H9 (cell line): ENCODE data around the gene C11orf91. TPM values are rescaled to one million over a fixed set of nuclear protein-coding genes. Genes with fewer than 3 reads are reported as not detected.

Experiments used
- DNase-seq: peaks from one replicate; pipeline ENCODE4 v3.0.0-alpha.2; 2017
- H2AFZ ChIP-seq: one replicate; pipeline ENCODE4 v1.6.1; 2013; ENCODE audit warnings: mild to moderate bottlenecking, low read length, control low read depth, moderate library complexity
- H2AK5ac ChIP-seq: 2 replicates; pipeline ENCODE4 v1.6.1; 2013; ENCODE audit warnings: low read length, control low read depth, mixed read lengths; ENCODE audit not compliant: insufficient read length
- H2BK120ac ChIP-seq: one replicate; pipeline ENCODE4 v1.6.1; 2013; ENCODE audit warnings: low read depth, mild to moderate bottlenecking, low read length, control low read depth, inconsistent platforms; ENCODE audit not compliant: poor library complexity, severe bottlenecking
- H2BK12ac ChIP-seq: 2 replicates; pipeline ENCODE4 v1.6.1; 2013; ENCODE audit warnings: low read length, control low read depth, mixed read lengths, low read depth; ENCODE audit not compliant: insufficient read length
- H2BK15ac ChIP-seq: 2 replicates; pipeline ENCODE4 v1.6.1; 2013; ENCODE audit warnings: low read depth, low read length, control low read depth
- H2BK20ac ChIP-seq: one replicate; pipeline ENCODE4 v1.6.1; 2013; ENCODE audit warnings: low read depth, mild to moderate bottlenecking, low read length, control low read depth, inconsistent platforms; ENCODE audit not compliant: poor library complexity, severe bottlenecking
- H2BK5ac ChIP-seq: 2 replicates; pipeline ENCODE4 v1.6.1; 2013; ENCODE audit warnings: low read length, control low read depth, mixed read lengths; ENCODE audit not compliant: insufficient read length
- H3K14ac ChIP-seq: 2 replicates; pipeline ENCODE4 v1.6.1; 2013; ENCODE audit warnings: low read length, control low read depth; ENCODE audit not compliant: insufficient read depth
- H3K18ac ChIP-seq: 2 replicates; pipeline ENCODE4 v1.6.1; 2013; ENCODE audit warnings: low read depth, mild to moderate bottlenecking, mixed read lengths, low read length, control low read depth; ENCODE audit not compliant: insufficient read length
- H3K23ac ChIP-seq: 2 replicates; pipeline ENCODE4 v1.6.1; 2013; ENCODE audit warnings: low read length, control low read depth, mixed read lengths, low read depth; ENCODE audit not compliant: insufficient read length
- H3K23me2 ChIP-seq: 2 replicates; pipeline ENCODE4 v1.6.1; 2013; ENCODE audit warnings: low read depth, mild to moderate bottlenecking, mixed read lengths, low read length, control low read depth; ENCODE audit not compliant: insufficient read length, poor library complexity, severe bottlenecking
- H3K27ac ChIP-seq: 2 replicates; pipeline ENCODE4 v1.5.1; 2013; ENCODE audit warnings: low read length, control low read depth, mixed read lengths, low read depth; ENCODE audit not compliant: insufficient read length
- H3K27me3 ChIP-seq: 2 replicates; pipeline ENCODE4 v1.6.1; 2013; ENCODE audit warnings: low read length, control low read depth, inconsistent platforms; ENCODE audit not compliant: insufficient read depth
- H3K4ac ChIP-seq: 2 replicates; pipeline ENCODE4 v1.6.1; 2013; ENCODE audit warnings: low read depth, mild to moderate bottlenecking, control low read depth, inconsistent platforms, low read length, moderate library complexity
- H3K4me1 ChIP-seq: 2 replicates; pipeline ENCODE4 v1.6.1; 2013; ENCODE audit warnings: low read length, control low read depth, inconsistent platforms; ENCODE audit not compliant: insufficient read depth
- H3K4me2 ChIP-seq: 2 replicates; pipeline ENCODE4 v1.6.1; 2013; ENCODE audit warnings: low read length, control low read depth, mixed read lengths; ENCODE audit not compliant: insufficient read length, insufficient read depth
- H3K56ac ChIP-seq: 2 replicates; pipeline ENCODE4 v1.6.1; 2013; ENCODE audit warnings: low read depth, mild to moderate bottlenecking, mixed read lengths, low read length, control low read depth; ENCODE audit not compliant: insufficient read length
- H3K79me1 ChIP-seq: 2 replicates; pipeline ENCODE4 v1.6.1; 2013; ENCODE audit warnings: low read depth, mild to moderate bottlenecking, moderate library complexity, low read length, control low read depth, inconsistent platforms; ENCODE audit not compliant: insufficient read depth, poor library complexity, severe bottlenecking
- H3K79me2 ChIP-seq: 2 replicates; pipeline ENCODE4 v1.6.1; 2013; ENCODE audit warnings: low read length, control low read depth, inconsistent platforms; ENCODE audit not compliant: insufficient read depth
- H3K9ac ChIP-seq: 2 replicates; pipeline ENCODE4 v1.6.1; 2013; ENCODE audit warnings: low read length, control low read depth, mixed read lengths; ENCODE audit not compliant: insufficient read length; ENCODE audit errors: extremely low read depth
- H3K9me3 ChIP-seq: one replicate; pipeline ENCODE4 v1.6.1; 2013; ENCODE audit warnings: low read depth, low read length, inconsistent platforms; ENCODE audit not compliant: control insufficient read depth
- H3T11ph ChIP-seq: one replicate; pipeline ENCODE4 v1.6.1; 2013; ENCODE audit warnings: mild to moderate bottlenecking, low read length, control low read depth, inconsistent platforms
- H4K20me1 ChIP-seq: one replicate; pipeline ENCODE4 v1.6.1; 2013; ENCODE audit not compliant: control insufficient read depth, insufficient read length, insufficient read depth
- H4K5ac ChIP-seq: 2 replicates; pipeline ENCODE4 v1.6.1; 2013; ENCODE audit warnings: low read depth, mild to moderate bottlenecking, mixed read lengths, low read length, control low read depth; ENCODE audit not compliant: insufficient read length
- H4K8ac ChIP-seq: replicated peaks from 2 replicates; pipeline ENCODE4 v1.6.1; 2013; ENCODE audit warnings: low read length, control low read depth, mixed read lengths, low read depth; ENCODE audit not compliant: insufficient read length
- H4K91ac ChIP-seq: 2 replicates; pipeline ENCODE4 v1.6.1; 2013; ENCODE audit warnings: low read depth, mild to moderate bottlenecking, moderate library complexity, mixed read lengths, low read length, control low read depth; ENCODE audit not compliant: insufficient read length
- H3K27ac Mint-ChIP-seq, 3 experiments: 2 replicates in 2 of 3; 3 replicates in 1 of 3; pipeline ENCODE4 v1.8.0; 2020 to 2021; ENCODE audit warnings: mixed read lengths in 3 of 3, mild to moderate bottlenecking in 1 of 3, moderate library complexity in 1 of 3
- H3K27me3 Mint-ChIP-seq: 2 replicates; pipeline ENCODE4 v1.8.0; 2021; ENCODE audit warnings: low read depth, mild to moderate bottlenecking, moderate library complexity, mixed read lengths
- H3K36me3 Mint-ChIP-seq, 3 experiments: 2 replicates in 2 of 3; 3 replicates in 1 of 3; pipeline ENCODE4 v1.8.0; 2020 to 2021; ENCODE audit warnings: low read depth in 3 of 3, mixed read lengths in 3 of 3; ENCODE audit not compliant: insufficient read depth in 1 of 3
- H3K4me1 Mint-ChIP-seq, 2 experiments: 2 replicates each; pipeline ENCODE4 v1.8.0; 2020; ENCODE audit warnings: mixed read lengths in 2 of 2
- H3K4me3 Mint-ChIP-seq, 2 experiments: 2 replicates in 1 of 2; 3 replicates in 1 of 2; pipeline ENCODE4 v1.8.0; 2020 to 2021; ENCODE audit warnings: mild to moderate bottlenecking in 2 of 2, mixed read lengths in 2 of 2, moderate library complexity in 1 of 2
- H3K9me3 Mint-ChIP-seq, 2 experiments: 2 replicates in 1 of 2; 3 replicates in 1 of 2; pipeline ENCODE4 v1.8.0; 2020; ENCODE audit warnings: mild to moderate bottlenecking in 2 of 2, mixed read lengths in 2 of 2, moderate library complexity in 1 of 2
- CTCF ChIP-seq: fragments of 200-600 bp; sonication (generic); conservative IDR thresholded peaks from 3 replicates; pipeline ENCODE4 v1.8.0; 2021; ENCODE audit warnings: antibody characterized with exemption, mild to moderate bottlenecking
- WGBS: extraction: QIAGEN DNeasy Blood & Tissue Kit; methylation state at CpG from one replicate; pipeline ENCODE4 v1.1.7; 2013; ENCODE audit warnings: missing lambda C conversion rate, low lambda C conversion rate, mixed read lengths; ENCODE audit not compliant: insufficient read length; ENCODE audit errors: extremely low coverage; 5-methylcytosine and 5-hydroxymethylcytosine counted together
- total RNA-seq: library from RNA; stranded (reverse); gene quantifications from 2 replicates; pipeline ENCODE4 v1.2.1, GENCODE V29; 2021

The C11orf91 gene
- total RNA-seq, 1 experiment from 2014 or later: not detected

- H3K36me3 Mint-ChIP-seq: no peaks in the 10 kb centered on the region
Measured at GRCh38 chr11:33742249-33742851, 41.7 kb upstream of the C11orf91 start.

More at GRCh38 chr11:33742249-33742851, 41.7 kb upstream of the C11orf91 start:
- Histone ChIP-seq H3K14ac (no peak overlapping the region), H2BK20ac (no peak overlapping the region), H3K18ac (no peak overlapping the region), H3K27me3 (no peaks in the 10 kb centered on the region), H3K23me2 (no peaks in the 10 kb centered on the region), H4K5ac (no peak overlapping the region), H2BK15ac (no peak overlapping the region), H2BK120ac (no peak overlapping the region), H3K27ac (no peak overlapping the region), H2BK12ac (no peak overlapping the region), H4K20me1 (no peaks in the 10 kb centered on the region), H4K91ac (no peak overlapping the region), H3K4me2 (no peak overlapping the region), H4K8ac (no peak overlapping the region), H3K4ac (no peak overlapping the region), H3K79me1 (no peaks in the 10 kb centered on the region), H2AFZ (no peak overlapping the region), H3T11ph (no peak overlapping the region), H3K9me3 (no peaks in the 10 kb centered on the region), H3K79me2 (no peaks in the 10 kb centered on the region), H3K4me1 (no peaks in the 10 kb centered on the region), H2AK5ac (no peak overlapping the region), H3K9ac (no peak overlapping the region), H3K56ac (no peak overlapping the region), H3K23ac (no peak overlapping the region), H2BK5ac (no peak overlapping the region)
- peak; percentile 45; the same call in 2 of the 3 replicates for TF ChIP-seq CTCF
- H3K27ac Mint-ChIP-seq: no peak overlapping the region
- no peaks in the 10 kb centered on the region for H3K27me3 Mint-ChIP-seq
- no peak overlapping the region for H3K4me3 Mint-ChIP-seq
- DNase-seq: no peak
- H3K9me3 Mint-ChIP-seq: no peaks in the 10 kb centered on the region; a peak in 1 of 5 replicates
- no peaks in the 10 kb centered on the region for H3K4me1 Mint-ChIP-seq
- WGBS: no CpG with 5 or more reads among the region's 3 CpGs
